Ovary (tissue), 9 donors: ENCODE data around the gene KSR1. TPM values are rescaled to one million over a fixed set of nuclear protein-coding genes. Genes with fewer than 3 reads are reported as not detected.

Experiments
- DNase-seq, 5 donors: peaks; one replicate each; pipeline ENCODE4 v3.0.0-alpha.2; 2019 to 2020
- H3K27ac ChIP-seq, 2 donors: fragments of 200-600 bp; one replicate each; pipeline versions ENCODE4 v1.5.1 to v1.8.0; 2019 to 2022
- H3K27me3 ChIP-seq: fragments of 200-600 bp; one replicate; pipeline ENCODE4 v1.8.0; 2022
- H3K36me3 ChIP-seq: fragments of 200-600 bp; sonication (generic); one replicate; pipeline ENCODE4 v1.5.1; 2019
- H3K4me1 ChIP-seq: one replicate; pipeline ENCODE4 v1.8.1; 2013; ENCODE audit warnings: mild to moderate bottlenecking, moderate library complexity; ENCODE audit not compliant: insufficient read depth
- H3K4me3 ChIP-seq: fragments of 200-600 bp; sonication (generic); one replicate; pipeline ENCODE4 v1.5.1; 2017
- H3K9me3 ChIP-seq, 2 donors: fragments of 200-600 bp in 1 of 2; sonication (generic) in 1 of 2; one replicate each; pipeline versions ENCODE4 v1.5.1 to v1.8.1; 2013 to 2019; ENCODE audit warnings: mild to moderate bottlenecking in 1 of 2, moderate library complexity in 1 of 2
- CTCF ChIP-seq, 3 donors: fragments of 450-650 bp in 2 of 3; fragments of 200-600 bp in 1 of 3; IDR thresholded peaks; one replicate each; pipeline versions ENCODE4 v1.5.1 to v1.8.0; 2016 to 2022; ENCODE audit warnings: antibody characterized with exemption in 3 of 3, mild to moderate bottlenecking in 1 of 3
- EP300 ChIP-seq: sonication (generic); formaldehyde crosslinking; IDR thresholded peaks from one replicate; pipeline ENCODE4 v1.6.1; 2017; ENCODE audit warnings: antibody characterized with exemption
- POLR2A ChIP-seq: fragments of 450-650 bp; IDR thresholded peaks from one replicate; pipeline ENCODE4 v1.6.1; 2017; ENCODE audit warnings: antibody characterized with exemption, mild to moderate bottlenecking, moderate library complexity
- WGBS, 3 donors: extraction: QIAGEN DNeasy Blood & Tissue Kit in 1 of 3; methylation state at CpG; one replicate each; pipeline versions ENCODE4 v1.1.5 to v1.1.7; 2013 to 2017; 5-methylcytosine and 5-hydroxymethylcytosine counted together
- intact Hi-C, 4 donors: fragments of 100-400 bp; cut with DNase I; formaldehyde crosslinking; loops; one replicate each; pipeline versions ENCODE4 v1.11.0 to v1.15.1; 2022 to 2023
- polyA plus RNA-seq, 2 donors: library from polyadenylated mRNA; stranded (reverse); fragments of 200-250 nt in 1 of 2; fragments of 350-450 nt in 1 of 2; fragmentation: Illumina TruSeq in 1 of 2; extraction: RNeasy Lipid Tissue Mini Kit (QIAGEN cat#74804) in 1 of 2; gene quantifications; one replicate each; pipeline ENCODE4 v1.2.3, GENCODE V29; 2013 to 2014
- total RNA-seq, 7 donors: library from RNA; depleted of rRNA in 2 of 7; stranded (reverse); fragments of >200 nt in 2 of 7; fragmentation: NEBNext Ultra II Directional in 3 of 7; extraction: Animal tissue kit (Norgen Biotek cat#: 25700) in 3 of 7; gene quantifications; one replicate each; pipeline versions ENCODE4 v1.1.0 to v1.2.4, GENCODE V29; 2016 to 2023
- donor health status: DM: no; HTN: no; CAD: no; lungs with moderate emphysema.
- donor health status: DM: no; HTN: no; CAD: no.
- donor health status: Bipolar disorder and iron deficiency.
- donor health status: DM: yes; HTN: yes; CAD: no.
- donor health status: DM: no; HTN: no; CAD: no.
- donor health status: DM: yes; HTN: yes; CAD: no.

The KSR1 gene
- total and polyA plus RNA-seq, 9 donors: 27.7 to 84.8 (median 39.5) TPM

- no peak overlapping the region for H3K27ac ChIP-seq
- no peak for TF ChIP-seq EP300
- TF ChIP-seq CTCF (IDR thresholded peaks at IDR 0.05): no peak
- no peak for TF ChIP-seq POLR2A
- intact Hi-C loops: loop anchor here (5.0 to 10.0 kb wide), 7 partner anchors 104 to 224 kb away; no protein-coding TSS in a partner anchor
- H3K4me3 ChIP-seq: no peak overlapping the region
- H3K27me3 ChIP-seq: no peaks in the 10 kb centered on the region
- H3K4me1 ChIP-seq: peaks cover 6% of the 10 kb centered on the region
- no peaks in the 10 kb centered on the region for H3K9me3 ChIP-seq
- no peaks in the 10 kb centered on the region for H3K36me3 ChIP-seq
- no peak for DNase-seq
- 69 to 84% (median 69%) methylated on average over 6 of the region's 6 CpGs for WGBS, 3 donors
Measured at GRCh38 chr17:27458524-27458908, 2.3 kb downstream of the KSR1 start.

- TF ChIP-seq EP300 (no peak), CTCF (IDR thresholded peaks at IDR 0.05) (no peak), POLR2A (no peak)
- no peaks in the 10 kb centered on the region for H3K9me3 ChIP-seq
- H3K4me3 ChIP-seq: no peak overlapping the region
- intact Hi-C loops: loop anchor here (5.0 to 10.0 kb wide), 7 partner anchors 105 to 225 kb away; no protein-coding TSS in a partner anchor
- H3K27me3 ChIP-seq: no peaks in the 10 kb centered on the region
- 56 to 63% (median 62%) methylated on average over 7 of the region's 7 CpGs for WGBS, 3 donors
- H3K27ac ChIP-seq: no peak overlapping the region
- peaks cover 6% of the 10 kb centered on the region for H3K4me1 ChIP-seq
- no peaks in the 10 kb centered on the region for H3K36me3 ChIP-seq
- DNase-seq: no peak
Measured at GRCh38 chr17:27459433-27459832, 3.2 kb downstream of the KSR1 start.

GRCh38 chr17:27460196-27460725 lies 4.0 kb downstream of the KSR1 start:
- H3K27me3 ChIP-seq: no peaks in the 10 kb centered on the region
- H3K4me1 ChIP-seq: peaks cover 6% of the 10 kb centered on the region
- H3K4me3 ChIP-seq: no peak overlapping the region
- H3K9me3 ChIP-seq: no peaks in the 10 kb centered on the region
- TF ChIP-seq CTCF (IDR thresholded peaks at IDR 0.05) (no peak), EP300 (no peak)
- no peak overlapping the region for H3K27ac ChIP-seq
- 51 to 57% (median 52%) methylated on average over 6 of the region's 6 CpGs for WGBS, 3 donors
- no peaks in the 10 kb centered on the region for H3K36me3 ChIP-seq
- DNase-seq: no peak
- intact Hi-C loops: no loop called here

DNA sequence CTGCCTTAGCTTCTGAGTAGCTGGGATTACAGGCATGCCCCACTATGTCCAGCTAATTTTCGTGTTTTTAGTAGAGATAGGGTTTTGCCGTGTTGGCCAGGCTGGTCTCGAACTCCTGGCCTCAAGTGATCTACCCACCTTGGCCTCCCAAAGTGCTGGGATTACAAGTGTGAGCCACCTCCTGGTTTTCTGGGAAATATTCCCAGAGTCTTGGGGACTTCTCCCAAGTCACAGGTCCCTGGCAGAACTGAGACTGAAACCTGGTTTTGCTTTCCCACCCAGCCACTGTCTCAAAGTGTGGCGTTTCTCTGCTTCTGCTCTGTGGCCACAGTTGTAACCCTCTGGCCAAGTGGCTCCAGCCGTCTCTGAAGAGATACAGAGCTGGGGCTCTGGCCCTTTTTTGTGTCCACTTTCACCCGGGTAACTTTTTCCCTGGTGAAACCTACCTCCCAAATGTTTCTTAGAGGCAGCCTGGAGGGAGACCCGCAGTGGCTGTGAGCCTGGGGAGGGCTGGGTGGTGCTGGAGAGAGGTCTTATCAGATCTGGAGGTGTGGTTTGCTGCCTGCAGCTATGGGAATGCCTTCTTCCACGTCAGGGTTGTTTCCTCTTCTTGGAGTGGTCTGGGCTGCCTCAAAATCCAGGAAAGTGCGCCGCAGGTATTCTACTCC lies 5.1 kb downstream of the KSR1 start:
- WGBS, 3 donors: 77 to 85% (median 78%) methylated on average over 10 of the region's 10 CpGs
- no peak for DNase-seq
- Histone ChIP-seq H3K4me1 (peaks cover 6% of the 10 kb centered on the region), H3K27ac (no peak overlapping the region), H3K4me3 (no peak overlapping the region), H3K27me3 (no peaks in the 10 kb centered on the region), H3K36me3 (no peaks in the 10 kb centered on the region), H3K9me3 (no peaks in the 10 kb centered on the region)
- intact Hi-C loops: no loop called here
- TF ChIP-seq EP300: no peak
- no peak for TF ChIP-seq POLR2A
- no peak for TF ChIP-seq CTCF (IDR thresholded peaks at IDR 0.05)
